Stimulated activated CD4-positive, alpha-beta T cell treated with anti-CD3 and anti-CD28 coated beads, Interleukin-4, amount 100 ng/mL, for 24 hours (primary cell): ENCODE results near the gene RPL19.
A peak's percentile ranks its signal among the peaks of the same experiment; 100 is the strongest.
"Not testable (repeated sequence)": the region's sequence is repeated elsewhere in the genome, so short reads cannot be mapped to it uniquely, and the experiment has no call there.

ENCODE experiments used
- DNase-seq: peaks from one replicate; pipeline ENCODE4 v3.0.0-alpha.2; 2020

The RPL19 gene

DNA sequence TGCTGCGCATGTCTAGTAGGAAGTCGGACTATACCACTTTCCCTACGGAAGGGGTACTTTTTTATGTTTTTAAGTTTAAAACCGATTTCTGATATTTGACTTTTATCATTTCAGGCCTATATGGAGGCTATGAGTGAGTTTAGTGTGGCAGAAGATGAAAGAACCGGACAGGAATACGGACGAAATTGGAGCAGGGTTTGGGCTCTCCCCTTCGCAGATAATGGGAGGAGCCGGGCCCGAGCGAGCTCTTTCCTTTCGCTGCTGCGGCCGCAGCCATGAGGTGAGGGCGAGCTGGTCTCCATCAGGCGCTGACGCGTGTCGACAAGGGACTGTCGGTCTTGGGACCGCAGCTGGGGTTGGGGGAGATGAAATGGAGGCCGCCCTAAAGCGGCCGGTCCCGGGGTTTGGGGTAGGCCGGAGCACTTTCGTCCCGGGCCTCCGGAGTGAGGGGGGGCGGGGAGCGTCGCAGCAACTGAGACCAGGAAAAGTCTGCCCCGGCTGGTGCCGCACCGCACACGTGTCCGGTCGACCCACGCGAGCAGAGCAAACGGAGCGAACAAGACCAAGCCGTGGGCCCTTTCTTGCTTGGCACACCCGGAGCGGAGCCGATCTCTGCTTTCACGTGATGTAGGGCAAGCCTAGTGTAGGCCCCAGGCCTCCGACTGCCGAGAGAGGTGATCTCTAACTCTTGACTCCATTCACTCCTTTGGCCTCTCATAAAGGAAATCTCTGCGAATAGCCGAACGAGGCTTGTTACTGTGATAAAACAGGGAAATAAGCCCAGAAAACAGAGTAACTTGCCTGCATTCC, at the start of gene RPL19:
Gene RPL19 (plus strand): TSS at position 214 of the 810 bp plus-strand sequence. CDS start 62 bp downstream, at position 276.
- peak; percentile 83 for DNase-seq

DNA sequence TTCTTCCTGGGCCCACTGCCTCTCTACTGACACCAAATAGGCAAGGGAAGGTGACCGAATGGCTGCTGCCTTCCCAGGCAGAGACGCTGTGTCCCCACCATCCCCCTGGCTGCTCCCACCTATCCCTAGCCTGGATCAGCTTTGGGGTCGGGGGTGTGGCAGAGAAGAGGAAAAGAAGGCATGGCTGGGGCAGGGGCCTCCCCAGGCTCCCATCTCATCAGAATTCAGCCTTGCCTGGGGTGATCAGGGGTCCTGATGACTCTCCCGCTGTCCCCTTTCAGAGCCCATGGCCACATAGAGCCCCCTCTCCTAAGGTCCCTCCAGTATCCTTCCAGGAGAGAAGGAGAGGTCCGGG, 49.3 kb upstream of the RPL19 start:
- DNase-seq, result no peak

DNA sequence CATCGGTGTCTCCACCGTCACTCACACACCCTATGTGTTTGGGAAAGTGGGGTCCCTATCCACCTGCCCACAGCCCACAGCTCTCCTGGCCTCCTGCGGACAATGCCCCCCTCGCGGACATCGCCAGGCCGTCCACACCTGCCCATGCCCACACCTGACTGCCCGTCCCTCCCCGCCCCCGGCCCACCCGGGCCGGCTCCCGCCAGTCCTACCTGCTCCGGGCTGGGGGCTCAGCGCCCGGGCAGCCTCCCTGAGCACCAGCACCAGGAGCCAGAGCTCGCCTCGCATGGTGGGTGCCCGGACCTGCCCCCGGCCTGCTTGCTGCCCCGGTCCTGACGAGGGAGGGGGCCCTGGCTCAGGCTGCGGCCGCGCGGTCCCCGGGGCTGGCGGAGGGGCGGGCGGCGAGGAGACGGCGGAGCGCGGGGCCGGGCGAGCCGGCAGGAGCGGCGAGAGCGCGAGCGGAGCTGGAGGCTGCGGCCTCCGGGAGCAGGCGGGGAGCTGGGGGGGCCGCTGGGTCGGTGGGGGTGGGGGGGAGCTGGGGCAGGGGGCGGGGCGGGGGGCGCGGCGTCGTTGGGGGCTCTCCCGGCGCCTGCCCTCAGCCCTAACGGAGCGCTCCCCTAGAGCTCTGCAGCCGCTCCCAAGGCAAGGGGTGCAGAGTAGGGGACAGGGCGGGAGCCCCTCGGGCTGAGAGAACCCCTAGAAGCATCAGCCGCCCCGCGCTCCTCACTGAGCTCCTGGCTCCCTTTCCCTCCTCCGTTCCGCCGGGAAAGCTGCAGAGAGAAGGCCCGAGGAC, 48.7 kb upstream of the RPL19 start, which contains the start of gene PLXDC1:
Gene PLXDC1 (minus strand): TSS at position 488 of the 793 bp plus-strand sequence. CDS start 200 bp downstream, at position 288.
- no peak for DNase-seq

DNA sequence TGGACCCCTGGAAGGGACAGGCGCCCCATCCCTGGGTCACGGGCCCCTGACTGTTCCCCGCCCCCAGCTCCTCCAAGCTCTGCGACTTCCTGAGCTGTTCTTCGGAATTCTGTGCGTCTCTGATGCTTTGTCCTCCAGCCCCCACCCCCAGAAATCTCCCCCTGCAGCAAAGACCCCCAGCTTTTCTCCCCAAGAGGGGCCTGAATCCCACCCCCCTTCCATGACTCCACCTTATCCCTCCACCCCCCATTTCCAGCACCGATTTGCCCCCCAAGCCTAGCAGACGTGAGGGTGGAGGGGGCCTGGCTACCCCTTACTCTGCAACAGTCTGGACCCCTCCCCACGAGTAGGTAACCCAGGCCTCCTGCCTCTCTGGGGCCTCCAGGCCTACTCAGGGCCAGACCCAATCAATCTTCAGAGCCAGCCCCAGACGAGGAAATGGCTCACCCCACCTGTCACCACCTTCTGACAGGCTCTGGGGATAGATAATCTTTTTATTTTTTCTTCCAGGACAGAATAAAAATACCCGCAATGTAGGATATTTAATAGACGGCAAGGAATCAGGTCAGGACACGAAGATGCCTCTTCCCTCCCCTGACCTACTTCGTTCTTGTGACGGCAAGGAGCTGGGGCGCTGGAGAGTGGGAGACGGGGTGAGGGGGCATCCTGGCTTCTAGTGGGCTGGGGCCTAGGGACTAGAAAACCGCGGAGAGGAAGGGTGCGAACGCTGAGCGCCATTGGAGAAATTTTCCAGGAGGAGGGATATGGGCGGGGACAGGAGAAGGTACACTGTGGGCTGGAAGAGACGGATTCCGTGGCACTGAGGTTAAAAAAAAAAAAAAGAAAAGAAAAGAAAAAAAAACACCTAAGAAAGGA, 47.9 kb upstream of the RPL19 start:
- DNase-seq, result peak; percentile 14

DNA sequence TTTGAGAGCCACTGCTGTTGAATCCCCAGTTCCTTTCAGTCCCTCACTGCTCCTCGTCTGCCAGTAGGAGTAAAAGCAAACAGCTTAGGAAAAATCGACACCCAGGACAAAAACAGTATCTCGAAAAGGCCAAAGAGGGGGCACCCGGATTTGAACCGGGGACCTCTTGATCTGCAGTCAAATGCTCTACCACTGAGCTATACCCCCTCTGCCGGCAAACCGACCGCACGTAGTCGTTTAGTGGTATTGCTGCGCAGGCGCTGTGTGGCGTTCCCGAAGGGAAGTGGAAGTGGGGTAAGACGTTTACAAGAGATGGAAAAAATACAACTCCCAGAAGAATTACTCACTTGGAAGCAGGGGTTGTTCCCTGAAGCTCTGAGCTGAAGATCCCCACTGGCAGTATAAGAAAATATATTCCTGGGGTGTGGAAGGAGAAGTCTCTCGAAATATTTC, 46.5 kb upstream of the RPL19 start:
- peak; percentile 95 for DNase-seq

DNA sequence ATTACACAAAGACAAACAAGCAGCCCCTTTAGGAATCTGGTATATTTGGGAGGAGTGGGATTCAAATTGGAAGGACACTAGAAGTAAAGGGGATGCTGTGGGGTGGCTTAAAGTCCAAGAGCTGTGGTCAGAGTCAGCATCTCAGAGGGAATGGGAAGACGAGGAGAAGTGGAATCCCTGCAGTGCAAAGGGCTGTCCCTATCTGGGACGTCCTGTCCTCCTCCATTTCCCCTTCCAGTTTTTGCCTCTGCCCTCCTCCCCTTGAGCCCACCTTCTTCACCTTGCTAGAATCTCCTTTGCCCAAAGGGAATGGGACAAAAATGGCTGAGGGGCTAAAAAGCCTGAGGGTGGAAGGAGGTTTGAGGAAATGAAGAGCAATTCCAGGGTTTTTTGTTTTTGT, 44.4 kb upstream of the RPL19 start:
- no peak for DNase-seq

DNA sequence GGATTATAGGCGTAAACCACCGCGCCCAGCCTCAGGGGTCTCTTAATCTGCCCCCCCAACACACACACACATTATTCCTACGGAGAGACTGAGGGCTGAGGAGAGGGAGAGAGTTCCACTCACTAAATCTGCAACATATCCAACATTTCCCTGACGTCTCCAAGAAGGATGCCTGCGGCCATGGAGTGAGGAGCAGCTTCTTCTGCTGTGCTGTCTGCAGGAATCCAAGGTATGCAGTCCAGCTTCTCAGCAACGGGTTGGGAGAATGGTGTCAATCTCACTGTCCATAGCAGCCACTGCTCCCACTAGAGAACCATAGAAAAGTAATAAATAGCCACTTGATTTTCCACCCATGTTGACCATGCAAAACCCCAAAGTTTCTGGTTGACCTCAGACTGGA, 43.6 kb upstream of the RPL19 start:
- DNase-seq, result no peak

DNA sequence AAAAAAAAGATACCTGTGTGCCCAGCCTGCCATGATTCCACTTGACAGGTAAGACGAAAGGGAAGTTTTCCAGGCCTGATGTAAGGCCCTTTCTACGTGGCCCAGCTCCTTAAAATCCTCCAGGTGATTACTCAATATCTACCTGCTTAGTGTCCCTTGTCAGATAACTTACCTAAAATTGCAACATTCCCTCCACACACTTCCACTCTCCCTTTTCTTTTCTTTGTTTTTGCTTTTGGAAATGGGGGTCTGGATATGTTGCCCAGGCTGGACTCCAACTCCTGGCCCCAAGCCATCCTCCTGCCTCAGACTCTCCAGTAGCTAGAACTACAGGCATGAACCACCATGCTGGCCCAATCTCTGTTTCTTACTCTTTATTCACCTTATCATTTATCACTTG, 41.5 kb upstream of the RPL19 start:
- no peak for DNase-seq

DNA sequence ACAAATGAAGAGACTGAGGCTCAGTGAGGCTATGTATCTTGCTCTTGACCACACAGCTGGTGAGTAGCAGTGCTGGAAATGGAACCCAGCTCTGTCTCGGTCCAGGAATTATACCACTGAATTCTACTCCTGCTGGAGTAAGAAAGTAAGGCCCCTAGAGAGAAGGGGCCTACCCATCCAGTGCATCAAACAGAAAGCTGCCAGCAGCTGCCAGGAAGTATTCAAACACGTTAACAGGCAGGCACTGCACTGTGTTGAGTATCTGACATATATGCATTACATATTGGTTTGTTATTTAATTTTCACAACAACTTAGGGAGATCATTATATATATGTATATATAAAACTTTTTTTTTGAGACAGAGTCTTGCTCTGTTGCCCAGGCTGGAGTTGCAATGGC, 38.1 kb upstream of the RPL19 start:
- DNase-seq, result no peak

DNA sequence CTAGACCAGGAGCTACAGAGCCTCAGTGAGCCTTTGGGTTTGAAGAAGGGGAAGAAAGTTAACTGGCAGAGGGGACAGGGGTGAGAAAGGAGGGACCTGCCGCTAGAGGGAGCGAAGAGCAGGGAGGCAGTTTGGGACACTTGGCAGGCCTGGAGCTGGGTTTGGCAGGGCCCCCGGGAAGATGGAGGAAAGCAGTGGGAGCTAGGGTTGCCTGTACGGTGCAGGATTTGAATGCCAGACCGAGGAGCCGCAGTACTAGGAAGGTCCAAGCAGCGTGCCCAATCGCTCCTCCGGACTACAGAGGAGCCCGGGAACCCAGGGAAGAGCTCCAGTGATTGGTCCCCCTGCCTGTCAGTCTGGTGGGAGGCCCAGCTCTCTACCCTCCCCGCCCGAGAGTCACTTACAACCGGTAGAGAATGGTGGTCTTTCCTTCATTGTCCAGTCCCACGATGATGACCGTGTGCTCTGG, 35.4 kb upstream of the RPL19 start:
- peak; percentile 82 for DNase-seq

DNA sequence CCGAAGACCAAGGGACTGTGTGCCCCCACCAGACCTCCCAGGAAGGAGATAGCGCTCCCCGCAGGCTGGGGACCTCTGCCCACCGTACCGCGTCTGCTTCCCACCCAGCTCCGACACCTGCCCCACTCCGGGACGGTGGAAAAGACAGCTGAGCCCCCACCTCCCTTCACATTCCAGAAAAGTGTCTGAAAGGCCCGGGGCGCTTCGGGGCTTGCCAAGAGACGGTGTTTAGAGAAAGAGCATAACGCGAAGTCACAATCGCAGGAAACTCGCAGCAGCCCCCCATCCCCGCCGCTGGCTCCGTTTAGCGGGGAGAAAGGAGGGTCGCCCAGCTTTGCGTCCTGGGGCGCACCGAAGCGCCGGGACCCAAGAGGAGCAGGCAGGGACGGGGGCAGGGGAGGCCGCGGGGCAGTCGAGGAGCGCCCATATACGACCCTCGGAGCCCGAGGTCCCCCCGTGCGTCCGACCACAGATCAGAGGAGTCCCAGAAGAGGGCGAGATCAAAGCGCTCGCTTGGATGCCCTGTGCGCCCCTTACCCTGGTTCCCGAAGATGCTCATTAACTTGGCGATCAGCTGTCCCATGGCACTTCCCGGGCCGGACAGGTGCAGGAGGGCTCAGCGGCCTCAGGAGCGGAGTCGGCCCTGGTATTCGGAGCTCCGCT, 34.8 kb upstream of the RPL19 start:
- no peak for DNase-seq

DNA sequence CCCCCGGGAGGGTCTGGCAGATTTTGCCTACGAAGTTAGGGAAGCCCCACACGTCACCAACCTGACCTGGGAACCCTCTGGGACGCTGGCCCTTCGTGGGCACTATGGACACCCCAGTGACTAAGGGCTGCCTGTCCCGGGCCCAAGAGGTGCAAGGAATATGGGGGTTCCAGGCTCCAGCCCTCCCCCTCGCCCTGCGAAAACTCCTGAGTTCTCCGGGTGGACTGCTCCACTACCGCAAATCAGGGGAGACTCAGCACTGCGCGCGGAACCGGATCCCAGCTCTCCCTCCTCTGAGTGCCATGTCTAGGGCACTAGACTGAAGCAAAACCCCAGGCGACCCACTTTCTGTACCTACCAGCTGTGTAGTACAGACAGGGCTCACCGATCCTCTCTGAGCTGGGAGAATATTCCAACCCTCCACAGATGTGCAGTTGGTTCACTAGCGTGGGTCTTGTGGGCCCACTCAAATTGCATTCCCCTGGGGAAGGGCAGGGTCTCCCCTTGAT, 34.2 kb upstream of the RPL19 start, which contains the start of gene ARL5C:
Gene ARL5C (minus strand): TSS at position 321 of the 509 bp plus-strand sequence. CDS start 401 bp downstream, outside the sequence.
- DNase-seq, result no peak

DNA sequence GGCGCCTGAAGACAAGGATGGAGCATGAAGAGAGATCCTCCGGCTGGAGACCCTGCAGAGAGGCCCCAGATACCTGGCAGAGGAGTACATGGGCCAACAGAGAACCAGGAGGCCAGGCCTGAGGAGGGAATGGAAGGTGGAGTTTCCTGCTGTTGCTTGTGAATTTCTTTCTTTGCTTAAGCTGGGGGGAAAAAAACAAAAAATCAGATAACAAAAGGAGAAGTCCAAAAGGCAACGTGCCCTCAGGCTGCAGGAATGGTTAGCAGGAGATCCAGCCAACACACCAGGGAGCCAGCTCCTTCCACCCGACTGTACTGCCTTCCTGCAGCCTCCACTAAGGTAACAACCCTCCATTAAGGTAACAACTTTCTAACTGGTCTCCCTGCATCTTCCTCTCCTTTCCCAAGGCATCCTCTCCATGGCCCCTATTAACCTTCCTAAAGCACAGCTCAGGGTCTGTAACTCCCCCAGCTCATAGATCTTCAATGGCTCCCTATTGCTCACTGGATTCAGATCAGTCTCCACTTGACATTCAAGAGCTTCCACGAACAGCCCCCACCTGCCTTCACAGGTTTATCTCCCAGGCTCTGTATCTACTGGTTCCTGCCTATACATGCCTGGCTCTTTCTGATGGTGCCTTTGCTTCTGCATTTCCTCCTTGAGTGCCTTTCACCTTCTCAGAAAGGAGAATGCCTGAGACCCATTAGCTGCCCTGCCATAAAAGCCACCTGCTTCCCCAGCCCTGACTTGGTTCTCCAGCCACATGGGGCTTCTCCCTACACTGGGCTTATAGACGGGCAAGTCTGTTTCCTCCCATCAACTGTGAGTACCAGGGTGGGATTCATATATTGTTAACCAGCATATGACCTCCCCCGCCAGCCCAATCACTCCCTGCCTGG, 33.4 kb upstream of the RPL19 start:
- DNase-seq, result no peak

DNA sequence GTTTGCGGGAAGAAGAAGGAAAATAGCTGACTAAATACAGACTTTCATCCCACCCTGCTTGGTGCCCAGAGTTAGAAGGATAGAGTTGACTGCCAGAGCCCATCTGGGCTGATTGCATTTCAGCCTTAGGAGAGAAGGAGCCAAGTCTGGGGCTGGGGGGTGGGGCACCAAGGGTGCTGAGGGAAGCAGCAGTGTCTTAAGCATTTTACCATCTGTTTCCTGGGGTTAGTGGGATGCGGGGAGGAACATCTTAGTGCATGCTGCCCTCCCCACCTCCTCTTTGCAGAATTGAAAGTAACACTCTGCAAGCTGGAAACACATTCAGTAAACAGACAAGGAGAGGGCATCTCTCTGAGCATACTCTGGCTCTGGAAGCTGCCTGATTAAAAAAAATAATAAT, 32.6 kb upstream of the RPL19 start:
- no peak for DNase-seq

DNA sequence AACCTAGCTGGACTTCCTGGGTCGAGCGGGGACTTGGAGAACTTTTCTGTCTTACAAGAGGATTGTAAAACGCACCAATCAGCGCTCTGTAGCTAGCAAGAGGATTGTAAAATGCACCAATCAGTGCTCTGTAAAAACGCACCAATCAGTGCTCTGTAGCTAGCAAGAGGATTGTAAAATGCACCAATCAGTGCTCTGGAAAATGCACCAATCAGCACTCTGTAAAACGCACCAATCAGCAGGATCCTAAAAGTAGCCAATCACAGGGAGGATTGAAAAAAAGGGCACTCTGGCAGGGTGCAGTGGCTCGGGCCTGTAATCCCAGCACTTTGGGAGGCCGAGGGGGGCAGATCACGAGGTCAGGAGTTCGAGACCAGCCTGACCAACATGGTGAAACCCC, 31.6 kb upstream of the RPL19 start:
- not testable (repeated sequence) for DNase-seq

DNA sequence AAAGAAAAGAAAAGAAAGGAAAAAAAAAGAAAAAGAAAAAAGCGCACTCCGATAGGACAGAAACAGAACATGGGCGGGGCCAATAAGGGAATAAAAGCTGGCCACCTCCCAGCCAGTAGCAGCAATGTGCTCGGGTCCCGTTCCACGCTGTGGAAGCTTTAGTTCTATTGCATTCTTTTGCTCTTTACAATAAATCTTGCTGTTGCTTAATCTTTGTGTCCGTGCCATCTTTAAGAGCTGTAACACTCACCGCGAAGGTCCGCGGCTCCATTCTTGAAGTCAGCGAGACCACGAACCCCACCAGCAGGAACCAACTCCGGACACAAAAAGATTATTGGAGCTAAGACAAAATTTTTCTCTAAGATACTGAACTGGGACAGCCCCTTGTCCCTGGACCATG, 31.0 kb upstream of the RPL19 start:
- no peak for DNase-seq

DNA sequence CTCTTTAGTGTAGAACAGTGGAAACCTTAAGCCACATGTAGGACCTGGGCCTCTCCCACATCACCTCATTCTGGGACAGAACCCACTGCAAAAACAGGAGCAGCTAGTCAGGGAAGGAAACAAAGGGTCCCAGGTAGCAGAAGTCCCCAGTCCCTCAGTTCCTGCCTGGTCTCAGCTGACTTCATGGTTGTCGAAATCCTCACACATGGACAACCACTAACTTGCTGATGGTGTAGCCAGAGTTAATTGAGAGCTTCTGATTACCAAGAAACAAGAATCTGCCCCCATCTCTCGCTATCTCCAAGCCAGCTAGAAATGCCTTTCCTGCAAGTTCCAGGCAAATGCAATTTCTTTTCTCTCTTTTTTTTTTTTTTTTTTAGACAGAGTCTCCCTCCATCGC, 30.6 kb upstream of the RPL19 start:
- no peak for DNase-seq

DNA sequence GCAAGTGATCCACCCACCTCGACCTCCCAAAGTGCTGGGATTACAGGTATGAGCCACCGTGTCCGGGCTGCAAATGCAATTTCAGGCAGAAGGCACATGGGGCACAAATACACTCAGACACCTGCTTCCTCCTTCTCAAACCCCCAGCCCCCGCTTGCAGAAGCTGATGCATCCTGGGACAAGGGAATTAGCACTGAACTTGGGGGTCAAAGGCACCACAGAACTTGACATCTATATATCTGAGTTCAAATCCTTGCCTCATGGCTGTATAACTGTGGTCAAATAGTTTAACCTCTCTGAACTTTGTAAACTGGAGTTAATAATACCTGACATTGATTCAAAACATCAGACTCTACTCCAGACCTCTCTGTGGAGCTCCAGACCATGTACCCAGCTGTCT, 30.0 kb upstream of the RPL19 start:
- DNase-seq, result no peak

DNA sequence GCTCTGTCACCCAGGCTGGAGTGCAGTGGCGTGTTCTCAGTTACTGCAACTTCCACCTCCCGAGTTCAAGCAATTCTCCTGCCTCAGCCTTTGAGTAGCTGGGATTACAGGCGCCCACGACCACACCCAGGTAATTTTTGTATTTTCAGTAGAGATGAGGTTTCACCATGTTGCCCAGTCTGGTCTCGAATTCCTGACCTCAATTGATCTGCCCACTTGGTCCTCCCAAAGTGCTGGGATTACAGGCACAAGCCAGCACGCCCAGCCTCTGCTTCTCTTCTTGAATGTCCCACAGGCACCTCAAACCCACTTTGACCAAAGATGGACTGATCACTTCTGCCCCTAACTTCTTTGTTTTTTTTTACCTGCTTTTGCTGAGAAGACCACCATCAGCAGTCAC, 29.5 kb upstream of the RPL19 start:
- DNase-seq, result no peak

DNA sequence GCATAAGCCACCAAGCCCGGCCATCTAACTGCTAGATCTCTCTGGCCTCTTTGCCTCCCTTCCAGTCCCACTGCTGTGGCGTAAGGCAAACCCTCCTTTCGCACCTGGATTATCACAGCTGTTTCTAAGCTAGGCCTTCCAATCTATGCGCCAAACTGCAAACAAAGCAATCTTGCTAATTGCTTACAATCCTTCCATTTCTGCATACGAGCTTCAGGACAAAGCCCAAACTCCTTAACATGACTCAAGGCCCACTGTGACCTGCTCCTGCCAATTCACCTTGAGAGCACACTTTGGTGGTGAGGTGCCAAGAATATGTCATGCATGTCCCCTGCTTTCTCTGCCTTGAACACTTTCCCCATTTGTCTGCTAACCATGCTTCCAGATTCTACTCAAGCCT, 28.1 kb upstream of the RPL19 start:
- no peak for DNase-seq

DNA sequence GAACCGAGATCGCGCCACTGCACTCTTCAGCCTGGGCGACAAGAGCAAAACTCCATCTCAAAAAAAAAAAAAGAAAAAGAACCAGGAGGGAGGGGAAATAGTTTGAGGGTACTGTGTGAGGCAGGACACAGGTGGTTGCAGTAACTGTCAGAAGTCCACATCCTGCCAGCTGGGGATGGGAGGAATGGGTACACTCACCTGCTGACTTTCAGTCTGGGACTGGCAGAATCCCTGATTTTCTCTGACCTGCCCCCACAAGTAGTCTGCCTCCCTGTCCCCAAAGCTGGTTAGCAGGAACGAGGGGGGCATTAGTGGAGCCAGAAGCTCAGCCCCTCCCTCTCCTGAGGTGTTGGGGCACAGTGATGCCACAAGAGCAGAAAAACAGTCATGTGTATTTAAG, 27.0 kb upstream of the RPL19 start:
- no peak for DNase-seq
